GM18505 (cell line): ENCODE measurements around the gene CMTM1.

Experiments
- ATAC-seq: cut with Tn5 transposase; IDR thresholded peaks from one replicate; pipeline ENCODE4 v1.9.1; 2021; ENCODE audit not compliant: unreplicated experiment
- POLR2A ChIP-seq: IDR thresholded peaks from 4 replicates; pipeline ENCODE4 v1.6.1; 2011; ENCODE audit warnings: borderline replicate concordance; ENCODE audit not compliant: insufficient read depth, insufficient read length; ENCODE audit errors: extremely low read depth

Gene CMTM1

GRCh38 chr16:66596986-66597848 lies 31.0 kb downstream of the CMTM1 start:
- TF ChIP-seq POLR2A: no peak
- no peak for ATAC-seq

GRCh38 chr16:66598111-66598510 lies 31.9 kb downstream of the CMTM1 start:
- no peak for ATAC-seq
- TF ChIP-seq POLR2A: no peak

GRCh38 chr16:66599726-66600125 lies 33.5 kb downstream of the CMTM1 start:
- TF ChIP-seq POLR2A: no peak
- ATAC-seq: no peak

- ATAC-seq: no peak
- no peak for TF ChIP-seq POLR2A
These were observed 34.2 kb downstream of the CMTM1 start for GRCh38 chr16:66600477-66600876.

GRCh38 chr16:66601471-66601870 lies 35.2 kb downstream of the CMTM1 start:
- no peak for ATAC-seq
- no peak for TF ChIP-seq POLR2A

- peak; percentile 51 for TF ChIP-seq POLR2A
- peak; percentile 36 for ATAC-seq
These were observed 37.5 kb downstream of the CMTM1 start for GRCh38 chr16:66603537-66604375.

GRCh38 chr16:66604376-66605176 lies 38.3 kb downstream of the CMTM1 start, which contains the start of gene CMTM3:
Gene CMTM3 (plus strand): TSS chr16:66604704. CDS start chr16:66604806, 102 bp downstream.
- peak; percentile 53 for ATAC-seq
- TF ChIP-seq POLR2A: peak; percentile 53

GRCh38 chr16:66605177-66605978 lies 39.1 kb downstream of the CMTM1 start:
- peak; percentile 19 for ATAC-seq
- no peak for TF ChIP-seq POLR2A

- ATAC-seq: peak; percentile 32
- no peak for TF ChIP-seq POLR2A
These were observed 39.9 kb downstream of the CMTM1 start for GRCh38 chr16:66605979-66606751.

GRCh38 chr16:66608241-66609138 lies 42.3 kb downstream of the CMTM1 start:
- TF ChIP-seq POLR2A: no peak
- ATAC-seq: no peak

GRCh38 chr16:66609139-66609510 lies 42.9 kb downstream of the CMTM1 start:
- ATAC-seq: no peak
- TF ChIP-seq POLR2A: no peak
